ENCODE measurements around the gene TRAF4.

DNA sequence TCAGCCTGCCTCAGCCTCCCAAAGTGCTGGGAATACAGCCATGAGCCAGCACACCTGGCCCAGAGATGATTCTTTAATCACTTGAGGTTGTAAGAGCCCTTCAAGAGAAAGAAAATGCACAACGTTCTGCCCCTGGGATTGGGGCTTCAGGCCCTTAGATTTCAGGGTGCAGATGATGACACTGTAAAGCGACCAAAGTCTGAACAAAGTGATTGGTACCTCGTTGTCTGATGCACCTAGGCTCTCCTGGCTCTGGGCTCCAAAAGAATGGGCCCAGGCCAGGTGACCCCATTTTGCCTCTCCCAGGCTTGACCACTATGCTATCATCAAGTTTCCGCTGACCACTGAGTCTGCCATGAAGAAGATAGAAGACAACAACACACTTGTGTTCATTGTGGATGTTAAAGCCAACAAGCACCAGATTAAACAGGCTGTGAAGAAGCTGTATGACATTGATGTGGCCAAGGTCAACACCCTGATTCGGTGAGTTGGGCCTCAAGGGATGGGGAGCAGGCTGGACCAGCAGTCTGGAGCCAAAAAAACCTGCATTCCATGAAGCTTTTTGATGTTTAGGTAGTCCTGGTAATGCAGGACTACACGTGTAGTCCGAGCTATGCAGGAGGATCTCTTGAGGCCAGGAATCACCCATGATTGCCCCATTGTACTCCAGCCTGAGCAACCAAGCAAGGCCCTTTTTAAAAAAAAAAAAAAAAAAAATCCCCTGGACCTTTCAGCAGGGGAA lies 21.2 kb upstream of the TRAF4 start:
- TF ChIP-seq, protein P1, sequence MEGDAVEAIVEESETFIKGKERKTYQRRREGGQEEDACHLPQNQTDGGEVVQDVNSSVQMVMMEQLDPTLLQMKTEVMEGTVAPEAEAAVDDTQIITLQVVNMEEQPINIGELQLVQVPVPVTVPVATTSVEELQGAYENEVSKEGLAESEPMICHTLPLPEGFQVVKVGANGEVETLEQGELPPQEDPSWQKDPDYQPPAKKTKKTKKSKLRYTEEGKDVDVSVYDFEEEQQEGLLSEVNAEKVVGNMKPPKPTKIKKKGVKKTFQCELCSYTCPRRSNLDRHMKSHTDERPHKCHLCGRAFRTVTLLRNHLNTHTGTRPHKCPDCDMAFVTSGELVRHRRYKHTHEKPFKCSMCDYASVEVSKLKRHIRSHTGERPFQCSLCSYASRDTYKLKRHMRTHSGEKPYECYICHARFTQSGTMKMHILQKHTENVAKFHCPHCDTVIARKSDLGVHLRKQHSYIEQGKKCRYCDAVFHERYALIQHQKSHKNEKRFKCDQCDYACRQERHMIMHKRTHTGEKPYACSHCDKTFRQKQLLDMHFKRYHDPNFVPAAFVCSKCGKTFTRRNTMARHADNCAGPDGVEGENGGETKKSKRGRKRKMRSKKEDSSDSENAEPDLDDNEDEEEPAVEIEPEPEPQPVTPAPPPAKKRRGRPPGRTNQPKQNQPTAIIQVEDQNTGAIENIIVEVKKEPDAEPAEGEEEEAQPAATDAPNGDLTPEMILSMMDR (IDR thresholded peaks at IDR 0.05; ENCODE audit: low read length), result no peak
- no peak for TF ChIP-seq EZH2 (optimal IDR thresholded peaks at IDR 0.05; ENCODE audit: low read depth, low read length)
